LNCAP (cell line): ENCODE measurements around the gene TBC1D24.

Experiments
- TF ChIP-seq, protein P1 (sequence below): fragments of 450-650 bp; IDR thresholded peaks from 2 replicates; pipeline ENCODE4 v1.5.1; 2017; ENCODE audit warnings: mild to moderate bottlenecking

The TBC1D24 gene

DNA sequence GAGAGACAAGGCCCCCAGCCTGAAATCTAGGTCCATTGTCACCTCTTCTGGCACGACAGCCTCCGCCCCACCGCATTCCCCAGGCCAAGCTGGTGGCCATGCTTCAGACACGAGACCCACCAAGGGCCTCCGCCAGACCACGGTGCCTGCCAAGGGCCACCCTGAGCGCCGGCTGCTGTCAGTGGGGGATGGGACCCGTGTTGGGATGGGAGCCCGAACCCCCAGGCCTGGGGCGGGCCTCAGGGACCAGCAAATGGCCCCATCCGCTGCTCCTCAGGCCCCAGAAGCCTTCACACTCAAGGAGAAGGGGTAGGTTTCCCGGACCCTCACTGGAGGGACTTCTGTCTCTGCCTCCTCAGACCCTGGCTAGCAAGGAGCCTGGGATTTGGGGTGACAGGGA is 14.0 kb upstream of the TBC1D24 start:
- TF ChIP-seq, protein P1, sequence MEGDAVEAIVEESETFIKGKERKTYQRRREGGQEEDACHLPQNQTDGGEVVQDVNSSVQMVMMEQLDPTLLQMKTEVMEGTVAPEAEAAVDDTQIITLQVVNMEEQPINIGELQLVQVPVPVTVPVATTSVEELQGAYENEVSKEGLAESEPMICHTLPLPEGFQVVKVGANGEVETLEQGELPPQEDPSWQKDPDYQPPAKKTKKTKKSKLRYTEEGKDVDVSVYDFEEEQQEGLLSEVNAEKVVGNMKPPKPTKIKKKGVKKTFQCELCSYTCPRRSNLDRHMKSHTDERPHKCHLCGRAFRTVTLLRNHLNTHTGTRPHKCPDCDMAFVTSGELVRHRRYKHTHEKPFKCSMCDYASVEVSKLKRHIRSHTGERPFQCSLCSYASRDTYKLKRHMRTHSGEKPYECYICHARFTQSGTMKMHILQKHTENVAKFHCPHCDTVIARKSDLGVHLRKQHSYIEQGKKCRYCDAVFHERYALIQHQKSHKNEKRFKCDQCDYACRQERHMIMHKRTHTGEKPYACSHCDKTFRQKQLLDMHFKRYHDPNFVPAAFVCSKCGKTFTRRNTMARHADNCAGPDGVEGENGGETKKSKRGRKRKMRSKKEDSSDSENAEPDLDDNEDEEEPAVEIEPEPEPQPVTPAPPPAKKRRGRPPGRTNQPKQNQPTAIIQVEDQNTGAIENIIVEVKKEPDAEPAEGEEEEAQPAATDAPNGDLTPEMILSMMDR, result no peak

DNA sequence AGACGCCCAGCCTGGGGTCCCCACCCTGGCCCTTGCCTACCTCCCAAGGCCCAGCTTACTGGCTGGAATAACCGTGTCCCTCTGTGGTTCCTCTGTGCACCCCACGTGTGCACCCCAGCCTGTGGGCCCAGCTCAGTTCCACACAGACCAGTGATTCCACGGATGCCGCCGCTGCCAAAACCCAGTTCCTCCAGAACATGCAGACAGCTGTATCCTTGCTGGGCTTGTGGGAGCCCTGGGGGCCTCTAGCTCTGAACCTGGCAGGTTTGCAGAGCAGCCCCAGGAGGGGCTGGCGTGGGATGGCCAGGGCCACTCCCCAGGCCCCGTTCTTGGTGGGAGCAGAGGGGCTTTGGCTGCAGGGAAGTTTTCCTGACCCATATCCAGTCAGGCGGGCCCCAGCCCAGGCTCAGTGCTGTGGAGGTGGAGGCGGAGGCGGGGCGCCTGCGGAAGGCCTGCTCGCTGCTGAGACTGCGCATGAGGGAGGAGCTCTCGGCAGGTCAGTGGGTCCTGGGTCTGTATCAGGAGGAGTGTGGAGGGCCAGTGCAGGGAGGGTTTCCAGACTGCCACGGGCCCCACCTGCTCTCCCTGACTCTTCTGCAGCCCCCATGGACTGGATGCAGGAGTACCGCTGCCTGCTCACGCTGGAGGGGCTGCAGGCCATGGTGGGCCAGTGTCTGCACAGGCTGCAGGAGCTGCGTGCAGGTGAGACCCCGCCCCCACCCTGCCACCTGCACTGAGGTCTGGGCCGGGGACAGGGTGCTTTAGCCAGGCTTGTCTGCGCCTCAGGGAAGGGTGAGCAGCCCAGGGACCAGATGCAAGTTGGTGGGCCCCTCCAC is 12.7 kb upstream of the TBC1D24 start:
- TF ChIP-seq, protein P1, result no peak

DNA sequence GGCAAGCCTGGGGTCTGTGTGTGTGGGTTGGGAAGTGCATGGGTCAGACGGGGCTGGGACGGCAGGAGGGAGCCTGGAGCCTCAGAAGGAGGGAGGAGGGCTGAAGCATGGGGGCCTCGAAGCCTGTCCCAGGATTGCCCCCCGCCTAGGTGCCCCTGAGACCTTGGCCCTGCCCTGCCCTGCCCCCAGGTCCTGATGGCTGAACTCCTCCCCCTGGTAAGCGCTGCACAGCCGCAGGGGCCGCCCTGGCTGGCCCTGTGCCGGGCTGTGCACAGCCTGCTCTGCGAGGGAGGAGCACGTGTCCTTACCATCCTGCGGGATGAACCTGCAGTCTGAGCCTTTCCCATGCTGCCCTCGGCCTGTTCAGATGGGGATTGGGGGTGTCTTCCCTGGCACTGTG is 10.6 kb upstream of the TBC1D24 start:
- TF ChIP-seq, protein P1, result no peak

DNA sequence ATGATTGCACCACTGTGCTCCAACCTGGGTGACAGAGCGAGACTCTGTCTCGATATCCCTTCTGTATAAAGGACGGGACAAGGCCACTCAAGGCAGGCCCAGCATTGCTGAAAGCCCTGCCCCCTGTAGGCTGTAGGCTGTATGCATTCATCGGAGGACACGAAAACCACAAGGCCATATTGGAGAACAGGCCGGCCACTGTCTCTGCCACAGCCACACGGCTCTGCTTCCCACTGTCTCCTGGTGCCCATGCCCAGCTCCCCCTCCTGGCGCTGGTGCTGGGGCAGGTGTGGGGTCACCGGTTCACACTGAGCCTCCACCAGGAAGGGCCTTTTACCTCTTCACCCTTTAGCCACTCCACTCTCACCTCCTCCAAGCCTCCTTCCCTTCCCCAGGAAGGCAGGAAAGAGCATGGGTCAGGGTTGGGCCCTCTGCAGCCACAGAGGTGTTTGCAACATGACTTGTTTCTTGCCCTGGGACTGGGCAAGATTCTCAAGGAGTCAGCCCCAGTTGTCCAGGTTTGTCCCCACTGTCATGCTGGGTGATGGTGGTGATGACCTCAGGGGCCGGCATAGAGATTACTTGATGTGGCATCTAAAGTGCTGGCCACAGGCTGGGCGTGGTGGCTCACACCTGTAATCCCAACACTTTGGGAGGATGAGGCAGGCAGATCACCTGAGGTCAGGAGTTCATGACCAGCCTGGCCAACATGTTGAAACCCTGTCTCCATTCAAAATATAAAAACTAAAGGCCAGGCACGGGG is 9.1 kb upstream of the TBC1D24 start:
- TF ChIP-seq, protein P1, result peak; percentile 24; the same call in 1 of the 2 replicates

DNA sequence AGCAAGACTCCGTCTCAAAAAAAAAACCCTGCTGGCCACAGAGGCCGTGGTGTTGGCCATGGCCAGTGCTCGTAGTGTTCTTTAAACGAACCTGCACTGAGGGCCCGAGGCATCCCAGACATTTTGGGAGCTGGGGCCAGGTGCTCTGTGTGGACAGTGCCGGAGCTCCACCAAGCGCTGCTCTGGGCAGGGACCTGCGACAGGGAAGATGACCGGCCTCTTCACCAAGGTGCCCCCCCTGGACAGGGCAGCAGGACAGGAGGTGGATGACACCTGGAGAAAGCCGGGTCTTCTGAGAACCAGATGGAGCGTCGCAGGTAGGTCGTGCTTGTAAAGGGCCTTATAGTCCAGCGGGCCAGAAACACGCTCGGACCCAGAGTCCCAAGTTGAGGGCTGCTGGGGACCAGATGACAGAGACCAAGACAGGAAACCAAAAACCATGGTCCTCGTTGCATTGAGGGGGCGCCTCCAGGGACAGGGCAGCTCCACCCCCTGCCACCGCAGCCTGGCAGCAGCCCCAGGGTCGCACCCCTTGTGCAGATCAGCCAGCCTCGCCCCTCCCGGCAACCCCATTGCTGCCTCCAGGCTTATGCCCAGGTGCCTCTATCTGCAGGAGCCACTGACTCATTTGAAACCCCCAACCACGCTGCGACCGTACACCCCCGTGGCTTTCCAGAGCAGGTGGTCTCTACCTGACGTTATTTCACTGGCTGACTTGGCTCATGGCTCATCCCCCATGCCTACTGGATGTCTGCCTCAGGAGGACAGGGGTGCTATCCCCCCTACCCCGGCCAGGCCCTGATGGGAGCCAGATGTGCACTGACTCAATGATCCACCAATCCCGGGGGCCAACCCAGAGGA is 8.0 kb upstream of the TBC1D24 start:
- TF ChIP-seq, protein P1, result no peak

DNA sequence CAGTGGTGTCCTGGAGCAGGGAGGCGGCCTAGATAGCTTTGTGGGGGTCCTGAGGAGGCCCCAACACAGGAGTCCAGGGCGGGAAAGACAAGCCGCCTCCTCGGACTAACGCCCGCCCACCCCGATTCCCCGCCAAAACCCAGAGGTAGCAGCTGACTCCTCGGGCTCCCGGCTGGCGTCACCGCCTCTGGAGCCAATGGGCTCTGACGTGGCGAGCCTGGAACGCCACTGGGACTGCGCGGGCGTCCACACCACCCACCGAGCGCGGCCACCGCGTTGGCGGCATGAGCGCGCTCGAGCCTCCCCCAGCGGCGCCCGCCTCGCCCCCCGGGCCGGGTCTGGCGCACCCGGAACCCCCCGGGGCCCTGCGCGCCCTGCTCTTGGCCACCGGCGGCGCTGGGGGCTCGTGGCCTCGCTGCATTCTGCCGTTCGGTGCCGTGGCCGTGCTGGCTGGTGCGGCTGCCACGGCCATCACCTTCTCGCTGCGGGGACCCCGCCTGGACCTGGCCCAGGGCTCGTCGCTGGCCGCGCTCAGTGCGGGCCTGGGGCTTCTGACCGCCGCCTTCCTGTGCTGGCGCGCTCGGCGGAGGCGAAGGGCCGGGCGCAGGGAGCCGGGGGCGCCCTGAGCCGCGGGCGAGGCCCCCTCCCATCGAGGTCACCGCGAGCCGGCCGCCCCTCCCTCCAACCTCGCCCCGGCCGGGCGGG is 7.2 kb upstream of the TBC1D24 start:
- TF ChIP-seq, protein P1, result no peak
